HCT116 (cell line): Measurements from ENCODE around the gene MUC21. TPM values are rescaled to one million over a fixed set of nuclear protein-coding genes. Genes with fewer than 3 reads are reported as not detected.

Experiments
- ATAC-seq: fragments of 200-7000 bp; cut with Tn5 transposase; 2 replicates; pipeline ENCODE4 v1.9.1; 2020; ENCODE audit warnings: mild to moderate bottlenecking, moderate library complexity
- BruUV-seq: library from RNA; stranded (reverse); fragments of 400-500 nt; replicated peaks from 2 replicates; lab custom pipeline; 2021; lab: Mats Ljungman, UMichigan
- CTCF ChIA-PET: fragments of 300-600 bp; sonication (Branson Sonifier 250); formaldehyde crosslinking; loops from one replicate; lab custom pipeline; 2021; ENCODE audit warnings: antibody characterized with exemption; lab: Charles Lee
- POLR2A ChIA-PET: fragments of 300-600, 350-600 bp; sonication (Branson Sonifier 250); formaldehyde crosslinking; loops from one replicate; lab custom pipeline; 2021; ENCODE audit warnings: antibody characterized with exemption; lab: Charles Lee
- RAD21 ChIA-PET, 2 experiments: fragments of 300-600 bp; sonication (Branson Sonifier 250); formaldehyde crosslinking; loops; one replicate each; lab custom pipeline; 2023; ENCODE audit warnings: low total read pairs in 2 of 2; ENCODE audit not compliant: uncharacterized antibody in 2 of 2, unreplicated experiment in 2 of 2, low non-redundant PET in 1 of 2; lab: Charles Lee
- DNase-seq: peaks from one replicate; pipeline ENCODE4 v3.0.0-alpha.2; 2010; ENCODE audit warnings: low read depth, low spot score
- H2AFZ ChIP-seq: fragments of 200-600 bp; shearing (Covaris generic), sonication (generic); 2 replicates; pipeline ENCODE4 v1.6.1; 2017; ENCODE audit warnings: low read depth, mixed run types, mixed read lengths, antibody characterized with exemption, low read length; ENCODE audit not compliant: poor library complexity, severe bottlenecking
- H3K27ac ChIP-seq: 2 replicates; pipeline ENCODE4 v1.5.1; 2012; ENCODE audit warnings: low read depth, low read length
- H3K27me3 ChIP-seq: fragments of 200-600 bp; sonication (generic); 2 replicates; pipeline ENCODE4 v1.6.1; 2016; ENCODE audit warnings: mixed run types, low read length, mixed read lengths; ENCODE audit not compliant: insufficient read depth
- H3K36me3 ChIP-seq, 2 experiments: fragments of 200-500 bp in 1 of 2; fragments of 200-600 bp in 1 of 2; sonication (Bioruptor generic) in 1 of 2; sonication (generic) in 1 of 2; 2 replicates each; pipeline versions ENCODE4 v1.5.1 to v1.6.1; 2014 to 2016; ENCODE audit warnings: low read length in 2 of 2, inconsistent platforms in 1 of 2, mixed read lengths in 1 of 2, mixed run types in 1 of 2; ENCODE audit not compliant: insufficient read depth in 2 of 2, control insufficient read depth in 1 of 2
- H3K4me1 ChIP-seq, 2 experiments: fragments of 200-600 bp in 1 of 2; sonication (generic) in 1 of 2; 2 replicates each; pipeline versions ENCODE4 v1.5.1 to v1.6.1; 2012 to 2017; ENCODE audit warnings: low read length in 2 of 2, inconsistent platforms in 1 of 2, mild to moderate bottlenecking in 1 of 2, mixed read lengths in 1 of 2, mixed run types in 1 of 2, moderate library complexity in 1 of 2; ENCODE audit not compliant: insufficient read depth in 2 of 2, control insufficient read depth in 1 of 2
- H3K4me2 ChIP-seq: fragments of 200-600 bp; sonication (generic); 2 replicates; pipeline ENCODE4 v1.6.1; 2017; ENCODE audit warnings: mixed run types, low read length, mixed read lengths
- H3K4me3 ChIP-seq, 2 experiments: fragments of 200-600 bp in 1 of 2; sonication (generic) in 1 of 2; replicated peaks in 1 of 2; 2 replicates each; pipeline ENCODE4 v1.5.1; 2011 to 2016; ENCODE audit warnings: low read length in 2 of 2, control low read depth in 1 of 2, low read depth in 1 of 2, mild to moderate bottlenecking in 1 of 2, mixed read lengths in 1 of 2, mixed run types in 1 of 2
- H3K79me2 ChIP-seq: fragments of 200-600 bp; sonication (generic); 2 replicates; pipeline ENCODE4 v1.6.1; 2017; ENCODE audit warnings: mild to moderate bottlenecking, mixed run types, low read length, moderate library complexity, mixed read lengths; ENCODE audit not compliant: insufficient read depth
- H3K9ac ChIP-seq: fragments of 200-600 bp; sonication (generic); 2 replicates; pipeline ENCODE4 v1.6.1; 2016; ENCODE audit warnings: low read length, mixed read lengths
- H3K9me2 ChIP-seq: fragments of 200-600 bp; sonication (generic), shearing (Covaris generic); 2 replicates; pipeline ENCODE4 v1.6.1; 2017; ENCODE audit warnings: mixed run types, mild to moderate bottlenecking, moderate library complexity; ENCODE audit not compliant: insufficient read depth
- H3K9me3 ChIP-seq, 2 experiments: fragments of 200-500 bp in 1 of 2; fragments of 200-600 bp in 1 of 2; sonication (Bioruptor generic) in 1 of 2; sonication (generic) in 1 of 2; 2 replicates each; pipeline ENCODE4 v1.6.1; 2014 to 2017; ENCODE audit warnings: low read length in 2 of 2, mixed read lengths in 2 of 2, inconsistent platforms in 1 of 2, low read depth in 1 of 2, mild to moderate bottlenecking in 1 of 2, mixed run types in 1 of 2, moderate library complexity in 1 of 2; ENCODE audit not compliant: control insufficient read depth in 1 of 2, insufficient read depth in 1 of 2
- H4K20me1 ChIP-seq: fragments of 200-600 bp; sonication (generic), shearing (Covaris generic); 2 replicates; pipeline ENCODE4 v1.6.1; 2017; ENCODE audit warnings: mixed run types, mild to moderate bottlenecking, moderate library complexity; ENCODE audit not compliant: insufficient read depth
- CBX3 ChIP-seq: IDR thresholded peaks from 2 replicates; pipeline ENCODE4 v1.6.1; 2012; ENCODE audit warnings: low read depth
- CEBPB ChIP-seq: IDR thresholded peaks from 2 replicates; pipeline ENCODE4 v1.6.1; 2012; ENCODE audit warnings: low read depth
- CTCF ChIP-seq, 3 experiments: fragments of 200-600 bp in 1 of 3; sonication (generic) in 1 of 3; IDR thresholded peaks in 2 of 3; conservative IDR thresholded peaks in 1 of 3; 2 replicates each; pipeline ENCODE4 v1.5.1; 2012 to 2017; ENCODE audit warnings: low read depth in 2 of 3, low read length in 2 of 3, antibody characterized with exemption in 1 of 3, borderline replicate concordance in 1 of 3, control low read depth in 1 of 3, mild to moderate bottlenecking in 1 of 3, mixed read lengths in 1 of 3, mixed run types in 1 of 3, moderate library complexity in 1 of 3; ENCODE audit not compliant: insufficient read depth in 1 of 3
- ELF1 ChIP-seq: IDR thresholded peaks from 2 replicates; pipeline ENCODE4 v1.6.1; 2012; ENCODE audit warnings: low read depth, borderline replicate concordance
- EZH2 ChIP-seq: fragments of 200-600 bp; sonication (generic); IDR thresholded peaks from 2 replicates; pipeline ENCODE4 v1.6.1; 2017; ENCODE audit warnings: antibody characterized with exemption, mixed run types
- EZH2phosphoT487 ChIP-seq: fragments of 200-600 bp; IDR thresholded peaks from 2 replicates; pipeline ENCODE4 v1.6.1; 2018; ENCODE audit warnings: antibody characterized with exemption, borderline replicate concordance
- FOSL1 ChIP-seq: IDR thresholded peaks from 2 replicates; pipeline ENCODE4 v1.6.1; 2012; ENCODE audit warnings: low read depth
- JUND ChIP-seq: IDR thresholded peaks from 2 replicates; pipeline ENCODE4 v1.6.1; 2012
- MAX ChIP-seq: IDR thresholded peaks from 2 replicates; pipeline ENCODE4 v1.6.1; 2012
- POLR2A ChIP-seq: IDR thresholded peaks from 2 replicates; pipeline ENCODE4 v1.7.0; 2011; ENCODE audit warnings: borderline replicate concordance; ENCODE audit not compliant: insufficient read depth, insufficient read length; ENCODE audit errors: extremely low read depth
- POLR2AphosphoS5 ChIP-seq: IDR thresholded peaks from 2 replicates; pipeline ENCODE4 v1.6.1; 2011; ENCODE audit warnings: mild to moderate bottlenecking, low read depth, low read length, moderate library complexity
- RAD21 ChIP-seq: IDR thresholded peaks from 2 replicates; pipeline ENCODE4 v1.6.1; 2012; ENCODE audit warnings: low read depth, mild to moderate bottlenecking
- SIN3A ChIP-seq: IDR thresholded peaks from 2 replicates; pipeline ENCODE4 v1.6.1; 2012; ENCODE audit warnings: low read depth
- SP1 ChIP-seq: IDR thresholded peaks from 2 replicates; pipeline ENCODE4 v1.6.1; 2012; ENCODE audit warnings: low read depth
- TCF7L2 ChIP-seq: IDR thresholded peaks from 2 replicates; pipeline ENCODE4 v1.7.0; 2011; ENCODE audit warnings: borderline replicate concordance, inconsistent platforms; ENCODE audit not compliant: insufficient read depth, insufficient read length; ENCODE audit errors: extremely low read depth
- ZBTB33 ChIP-seq: IDR thresholded peaks from 2 replicates; pipeline ENCODE4 v1.6.1; 2011; ENCODE audit warnings: mild to moderate bottlenecking, low read length, moderate library complexity; ENCODE audit not compliant: insufficient replicate concordance; ENCODE audit errors: extremely low read depth
- ZFX ChIP-seq: fragments of 450-650 bp; IDR thresholded peaks from 2 replicates; pipeline ENCODE4 v1.6.1; 2017
- intact Hi-C: fragments of 100-400 bp; cut with micrococcal nuclease; formaldehyde crosslinking; loops from 2 replicates; pipeline ENCODE4 v1.10.0; 2022
- total RNA-seq: library from RNA; stranded (reverse); gene quantifications from one replicate; pipeline ENCODE4 v1.2.1, GENCODE V29; 2021; ENCODE audit not compliant: unreplicated experiment
- TF ChIP-seq, protein P1 (sequence below): IDR thresholded peaks from 2 replicates; pipeline ENCODE4 v1.6.1; 2012

MUC21 gene
- total RNA-seq, 1 experiment from 2014 or later: not detected

GRCh38 chr6:31008165-31008564, 24.6 kb downstream of the MUC21 start:
- Histone ChIP-seq H3K4me2 (peak overlapping the region; percentile 33; the same call in 1 of the 2 replicates), H3K9me3 (no peaks in the 10 kb centered on the region), H4K20me1 (no peaks in the 10 kb centered on the region), H3K9me2 (no peaks in the 10 kb centered on the region), H3K9ac (no peak overlapping the region), H3K27me3 (no peaks in the 10 kb centered on the region), H3K27ac (no peak overlapping the region), H3K79me2 (no peaks in the 10 kb centered on the region), H3K4me3 (no peak overlapping the region), H2AFZ (peak overlapping the region; percentile 50), H3K36me3 (no peaks in the 10 kb centered on the region), H3K4me1 (peaks cover 0 to 12% of the 10 kb centered on the region in 2 experiments; a peak in 2 of 4 replicates)
- no TSS peak for BruUV-seq
- POLR2A ChIA-PET: interaction anchor here (0.8 kb wide), 1 partner anchor 13 kb away, joined by 3 read pairs; no protein-coding TSS in a partner anchor
- intact Hi-C loops: no loop called here
- ATAC-seq (peak; percentile 40; the same call in 1 of the 2 replicates), DNase-seq (no peak)
- CTCF ChIA-PET: interaction anchor here (1.0 to 1.7 kb wide), 5 partner anchors 33 to 93 kb away, joined by 3 to 8 read pairs (median 5); no protein-coding TSS in a partner anchor
- RAD21 ChIA-PET: no interaction called here
- TF ChIP-seq POLR2AphosphoS5 (no peak), CTCF (IDR thresholded peaks at IDR 0.05 in 2 of 3, conservative IDR thresholded peaks at IDR 0.05 in 1 of 3; ENCODE audit: borderline replicate concordance in 1 of 3, insufficient read depth in 1 of 3, low read depth in 2 of 3, low read length in 2 of 3) (0 out of 6 replicates have a peak, but pooled peaks of 1 of the 3 experiments have one; percentile 11)

DNA sequence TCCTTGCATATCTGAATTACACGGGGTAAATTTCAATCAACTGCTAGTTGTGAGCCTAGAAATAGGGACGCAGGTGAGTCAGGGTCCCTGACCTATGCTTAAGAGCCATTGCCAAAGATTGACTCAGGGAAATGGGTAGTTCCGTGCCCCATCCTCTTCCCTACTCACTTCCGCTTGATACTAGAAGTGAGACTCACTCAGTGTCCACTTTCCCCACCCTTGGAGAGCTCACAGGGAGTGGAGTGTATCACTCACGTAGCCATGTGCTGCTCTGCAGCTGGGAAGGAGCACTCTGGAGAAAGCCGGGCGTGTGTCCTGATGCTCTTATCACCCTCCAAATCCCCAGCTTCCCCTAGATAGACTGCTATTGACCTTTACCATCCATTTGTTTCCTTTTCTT, 26.2 kb downstream of the MUC21 start:
- no peak for ATAC-seq
- no peaks in the 10 kb centered on the region for H3K9me2 ChIP-seq
- CTCF ChIA-PET: no interaction called here
- H3K36me3 ChIP-seq: no peaks in the 10 kb centered on the region
- DNase-seq: no peak
- no peak overlapping the region for H3K27ac ChIP-seq
- H3K79me2 ChIP-seq: no peaks in the 10 kb centered on the region
- POLR2A ChIA-PET: interaction anchor here (0.6 kb wide), 1 partner anchor 78 kb away, joined by 3 read pairs; no protein-coding TSS in a partner anchor
- H3K27me3 ChIP-seq: no peaks in the 10 kb centered on the region
- H3K4me3 ChIP-seq: no peak overlapping the region
- intact Hi-C loops: no loop called here
- no peak overlapping the region for H3K4me2 ChIP-seq
- H2AFZ ChIP-seq: no peak overlapping the region
- peaks cover 0 to 12% of the 10 kb centered on the region in 2 experiments; a peak in 2 of 4 replicates for H3K4me1 ChIP-seq
- no TSS peak for BruUV-seq
- peaks cover 0 to 6% of the 10 kb centered on the region in 2 experiments; a peak in 1 of 4 replicates for H3K9me3 ChIP-seq
- no peaks in the 10 kb centered on the region for H4K20me1 ChIP-seq
- RAD21 ChIA-PET: no interaction called here
- H3K9ac ChIP-seq: no peak overlapping the region
- TF ChIP-seq JUND: no peak
- no peak for TF ChIP-seq CBX3
- no peak for TF ChIP-seq SP1
- no peak for TF ChIP-seq ELF1
- TF ChIP-seq RAD21: no peak
- no peak for TF ChIP-seq POLR2A
- no peak for TF ChIP-seq MAX
- TF ChIP-seq TCF7L2: no peak
- no peak for TF ChIP-seq FOSL1
- TF ChIP-seq, protein P1, sequence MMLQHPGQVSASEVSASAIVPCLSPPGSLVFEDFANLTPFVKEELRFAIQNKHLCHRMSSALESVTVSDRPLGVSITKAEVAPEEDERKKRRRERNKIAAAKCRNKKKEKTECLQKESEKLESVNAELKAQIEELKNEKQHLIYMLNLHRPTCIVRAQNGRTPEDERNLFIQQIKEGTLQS: no peak
- no peak for TF ChIP-seq EZH2
- no peak for TF ChIP-seq SIN3A
- no peak for TF ChIP-seq EZH2phosphoT487
- no peak for TF ChIP-seq ZFX
- no peak for TF ChIP-seq CEBPB
- TF ChIP-seq ZBTB33: no peak
